Measurements from ENCODE around the gene CD209. TPM values are rescaled to one million over a fixed set of nuclear protein-coding genes. Genes with fewer than 3 reads are reported as not detected.

CD209 gene
- total and polyA plus RNA-seq, 2 experiments from 2014 or later: 0.35 TPM; not detected in 1

DNA sequence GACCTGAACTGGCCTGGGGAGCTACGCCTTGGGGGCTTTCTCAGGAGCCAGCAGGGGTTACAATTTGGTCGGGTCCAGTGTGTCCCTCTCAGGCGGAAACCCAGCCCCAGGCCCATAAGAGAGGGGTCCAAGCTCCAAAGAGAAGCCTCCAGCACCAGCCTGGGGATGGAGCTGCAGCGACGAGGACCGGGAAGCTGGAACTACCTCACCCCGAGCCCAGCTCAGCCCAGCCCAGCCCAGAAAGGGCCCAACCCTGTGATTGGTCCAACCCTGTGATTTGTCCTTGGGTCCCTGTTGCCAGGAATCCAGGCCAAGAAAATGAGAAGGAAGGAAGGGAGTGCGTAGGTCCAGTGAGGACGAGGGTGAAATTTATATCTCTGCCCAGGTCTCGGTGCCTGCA is 39.8 kb upstream of the CD209 start:
- H3K27me3 Mint-ChIP-seq (ENCODE audit: insufficient read depth, low read depth, poor library complexity): peaks cover 36% of the 10 kb centered on the region
- Histone ChIP-seq H3K9me2 (ENCODE audit: insufficient read depth) (no peaks in the 10 kb centered on the region), H3K4me1 (ENCODE audit: insufficient read depth) (peaks cover 3% of the 10 kb centered on the region; the same call in 1 of the 2 replicates), H3K27ac (ENCODE audit: low read depth) (no peak overlapping the region), H3K27me3 (ENCODE audit: insufficient read depth) (peaks cover 59% of the 10 kb centered on the region), H3K4me3 (peak overlapping the region; percentile 75), H4K20me1 (replicated peaks; ENCODE audit: insufficient read depth) (no peaks in the 10 kb centered on the region), H3K79me2 (replicated peaks; ENCODE audit: insufficient read depth) (no peaks in the 10 kb centered on the region), H3K36me3 (ENCODE audit: insufficient read depth) (no peaks in the 10 kb centered on the region), H2AFZ (peak overlapping the region; percentile 97), H3K4me2 (peak overlapping the region; percentile 91), H3F3A (replicated peaks; ENCODE audit: low read depth) (0 out of 2 replicates have a peak, but pooled peaks cover 3% of the 10 kb centered on the region)
- peaks cover 13% of the 10 kb centered on the region for H3K4me1 Mint-ChIP-seq
- no peak for TF ChIP-seq POLR2AphosphoS5 (IDR thresholded peaks at IDR 0.05; ENCODE audit: low read depth)
- no peak for TF ChIP-seq EZH2 (IDR thresholded peaks at IDR 0.05; ENCODE audit: low read depth, unreplicated experiment)
- no peak for TF ChIP-seq CREB1 (CRISPR knock-in tag; IDR thresholded peaks at IDR 0.05; ENCODE audit: low read depth)
- no peak for TF ChIP-seq ZNF462 (CRISPR knock-in tag; IDR thresholded peaks at IDR 0.05)
- no peak for TF ChIP-seq REST (IDR thresholded peaks at IDR 0.05; ENCODE audit: unreplicated experiment)
- TF ChIP-seq ZNF114 (CRISPR knock-in tag; IDR thresholded peaks at IDR 0.05): no peak
- no peak overlapping the region for H3K27ac Mint-ChIP-seq
- peak overlapping the region; percentile 65 for H3K4me3 Mint-ChIP-seq
- H3K9me3 Mint-ChIP-seq: no peaks in the 10 kb centered on the region; the same call in 2 of the 3 replicates
- DNase-seq (ENCODE audit: low spot score) (peak; percentile 85), ATAC-seq (peak; percentile 63)
- 0 out of 3 replicates have a peak, but pooled peaks cover 3% of the 10 kb centered on the region for H3K36me3 Mint-ChIP-seq (ENCODE audit: low read depth)

All from GM23338 (cell line).